ENCODE measurements around the gene UQCC5.

UQCC5 gene

GRCh38 chr3:52494886-52495495 is 41.4 kb upstream of the UQCC5 start, which contains the start of gene STAB1:
Gene STAB1, plus strand, starts transcription at chr3:52495338. Its CDS starts 76 bp downstream, at chr3:52495414.
- H3K27ac ChIP-seq: no peak within 1 kb of the TSS

GRCh38 chr3:52495777-52496602 is 40.4 kb upstream of the UQCC5 start:
- TF ChIP-seq CTCF (IDR thresholded peaks at IDR 0.05; ENCODE audit: low read depth, low read length, missing control alignments): no peak
- DNase-seq: no peak
- Histone ChIP-seq H3K36me3 (replicated peaks) (peaks cover 19% of the 10 kb centered on the region), H3K27me3 (replicated peaks) (no peaks in the 10 kb centered on the region), H3K4me3 (ENCODE audit: low read depth, low read length) (no peak overlapping the region), H3K27ac (no peak overlapping the region)
- in situ Hi-C loops (cut with HindIII; ENCODE audit: low pct_ligation_motif_present, low sequenced_read_pairs): no loop called here

More at GRCh38 chr3:52494886-52495495, 41.4 kb upstream of the UQCC5 start, which contains the start of gene STAB1:
- H3K27me3 ChIP-seq (replicated peaks): no peaks in the 10 kb centered on the region
- no peak within 1 kb of the TSS for H3K4me3 ChIP-seq (ENCODE audit: low read depth, low read length)
- no peak for TF ChIP-seq CTCF (IDR thresholded peaks at IDR 0.05; ENCODE audit: low read depth, low read length, missing control alignments)
- H3K36me3 ChIP-seq (replicated peaks): peaks cover 27% of the 10 kb centered on the region
- in situ Hi-C loops (cut with HindIII; ENCODE audit: low pct_ligation_motif_present, low sequenced_read_pairs): no loop called here
- DNase-seq: no peak

GRCh38 chr3:52498137-52499054 is 38.0 kb upstream of the UQCC5 start:
- H3K27ac ChIP-seq: no peak overlapping the region
- H3K27me3 ChIP-seq (replicated peaks): no peaks in the 10 kb centered on the region
- H3K36me3 ChIP-seq (replicated peaks): no peaks in the 10 kb centered on the region
- DNase-seq: no peak
- in situ Hi-C loops (cut with HindIII; ENCODE audit: low pct_ligation_motif_present, low sequenced_read_pairs): no loop called here
- H3K4me3 ChIP-seq (ENCODE audit: low read depth, low read length): no peak overlapping the region
- TF ChIP-seq CTCF (IDR thresholded peaks at IDR 0.05; ENCODE audit: low read depth, low read length, missing control alignments): no peak

- Histone ChIP-seq H3K27me3 (replicated peaks) (no peaks in the 10 kb centered on the region), H3K36me3 (replicated peaks) (no peaks in the 10 kb centered on the region), H3K27ac (no peak overlapping the region), H3K4me3 (ENCODE audit: low read depth, low read length) (no peak overlapping the region)
- no peak for DNase-seq
- TF ChIP-seq CTCF (IDR thresholded peaks at IDR 0.05; ENCODE audit: low read depth, low read length, missing control alignments): no peak
- in situ Hi-C loops (cut with HindIII; ENCODE audit: low pct_ligation_motif_present, low sequenced_read_pairs): no loop called here
Measured at GRCh38 chr3:52501046-52501445, 35.4 kb upstream of the UQCC5 start.

- Histone ChIP-seq H3K27me3 (replicated peaks) (no peaks in the 10 kb centered on the region), H3K27ac (no peak overlapping the region), H3K36me3 (replicated peaks) (no peaks in the 10 kb centered on the region), H3K4me3 (ENCODE audit: low read depth, low read length) (no peak overlapping the region)
- TF ChIP-seq CTCF (IDR thresholded peaks at IDR 0.05; ENCODE audit: low read depth, low read length, missing control alignments): no peak
- in situ Hi-C loops (cut with HindIII; ENCODE audit: low pct_ligation_motif_present, low sequenced_read_pairs): no loop called here
- DNase-seq: no peak
Measured at GRCh38 chr3:52502001-52502400, 34.4 kb upstream of the UQCC5 start.
